HCT116 (cell line): Measurements from ENCODE around the gene RCC1. TPM values are rescaled to one million over a fixed set of nuclear protein-coding genes. Genes with fewer than 3 reads are reported as not detected.

Source experiments
- ATAC-seq: fragments of 200-7000 bp; cut with Tn5 transposase; 2 replicates; pipeline ENCODE4 v1.9.1; 2020; ENCODE audit warnings: mild to moderate bottlenecking, moderate library complexity
- BruUV-seq: library from RNA; stranded (reverse); fragments of 400-500 nt; replicated peaks from 2 replicates; lab custom pipeline; 2021; lab: Mats Ljungman, UMichigan
- CTCF ChIA-PET: fragments of 300-600 bp; sonication (Branson Sonifier 250); formaldehyde crosslinking; loops from one replicate; lab custom pipeline; 2021; ENCODE audit warnings: antibody characterized with exemption; lab: Charles Lee
- POLR2A ChIA-PET: fragments of 300-600, 350-600 bp; sonication (Branson Sonifier 250); formaldehyde crosslinking; loops from one replicate; lab custom pipeline; 2021; ENCODE audit warnings: antibody characterized with exemption; lab: Charles Lee
- RAD21 ChIA-PET, 2 experiments: fragments of 300-600 bp; sonication (Branson Sonifier 250); formaldehyde crosslinking; loops; one replicate each; lab custom pipeline; 2023; ENCODE audit warnings: low total read pairs in 2 of 2; ENCODE audit not compliant: uncharacterized antibody in 2 of 2, unreplicated experiment in 2 of 2, low non-redundant PET in 1 of 2; lab: Charles Lee
- DNase-seq: peaks from one replicate; pipeline ENCODE4 v3.0.0-alpha.2; 2010; ENCODE audit warnings: low read depth, low spot score
- H2AFZ ChIP-seq: fragments of 200-600 bp; shearing (Covaris generic), sonication (generic); 2 replicates; pipeline ENCODE4 v1.6.1; 2017; ENCODE audit warnings: low read depth, mixed run types, mixed read lengths, antibody characterized with exemption, low read length; ENCODE audit not compliant: poor library complexity, severe bottlenecking
- H3K27ac ChIP-seq: 2 replicates; pipeline ENCODE4 v1.5.1; 2012; ENCODE audit warnings: low read depth, low read length
- H3K27me3 ChIP-seq: fragments of 200-600 bp; sonication (generic); 2 replicates; pipeline ENCODE4 v1.6.1; 2016; ENCODE audit warnings: mixed run types, low read length, mixed read lengths; ENCODE audit not compliant: insufficient read depth
- H3K36me3 ChIP-seq, 2 experiments: fragments of 200-500 bp in 1 of 2; fragments of 200-600 bp in 1 of 2; sonication (Bioruptor generic) in 1 of 2; sonication (generic) in 1 of 2; 2 replicates each; pipeline versions ENCODE4 v1.5.1 to v1.6.1; 2014 to 2016; ENCODE audit warnings: low read length in 2 of 2, inconsistent platforms in 1 of 2, mixed read lengths in 1 of 2, mixed run types in 1 of 2; ENCODE audit not compliant: insufficient read depth in 2 of 2, control insufficient read depth in 1 of 2
- H3K4me1 ChIP-seq, 2 experiments: fragments of 200-600 bp in 1 of 2; sonication (generic) in 1 of 2; 2 replicates each; pipeline versions ENCODE4 v1.5.1 to v1.6.1; 2012 to 2017; ENCODE audit warnings: low read length in 2 of 2, inconsistent platforms in 1 of 2, mild to moderate bottlenecking in 1 of 2, mixed read lengths in 1 of 2, mixed run types in 1 of 2, moderate library complexity in 1 of 2; ENCODE audit not compliant: insufficient read depth in 2 of 2, control insufficient read depth in 1 of 2
- H3K4me2 ChIP-seq: fragments of 200-600 bp; sonication (generic); 2 replicates; pipeline ENCODE4 v1.6.1; 2017; ENCODE audit warnings: mixed run types, low read length, mixed read lengths
- H3K4me3 ChIP-seq, 2 experiments: fragments of 200-600 bp in 1 of 2; sonication (generic) in 1 of 2; replicated peaks in 1 of 2; 2 replicates each; pipeline ENCODE4 v1.5.1; 2011 to 2016; ENCODE audit warnings: low read length in 2 of 2, control low read depth in 1 of 2, low read depth in 1 of 2, mild to moderate bottlenecking in 1 of 2, mixed read lengths in 1 of 2, mixed run types in 1 of 2
- H3K79me2 ChIP-seq: fragments of 200-600 bp; sonication (generic); 2 replicates; pipeline ENCODE4 v1.6.1; 2017; ENCODE audit warnings: mild to moderate bottlenecking, mixed run types, low read length, moderate library complexity, mixed read lengths; ENCODE audit not compliant: insufficient read depth
- H3K9ac ChIP-seq: fragments of 200-600 bp; sonication (generic); 2 replicates; pipeline ENCODE4 v1.6.1; 2016; ENCODE audit warnings: low read length, mixed read lengths
- H3K9me2 ChIP-seq: fragments of 200-600 bp; sonication (generic), shearing (Covaris generic); 2 replicates; pipeline ENCODE4 v1.6.1; 2017; ENCODE audit warnings: mixed run types, mild to moderate bottlenecking, moderate library complexity; ENCODE audit not compliant: insufficient read depth
- H3K9me3 ChIP-seq, 2 experiments: fragments of 200-500 bp in 1 of 2; fragments of 200-600 bp in 1 of 2; sonication (Bioruptor generic) in 1 of 2; sonication (generic) in 1 of 2; 2 replicates each; pipeline ENCODE4 v1.6.1; 2014 to 2017; ENCODE audit warnings: low read length in 2 of 2, mixed read lengths in 2 of 2, inconsistent platforms in 1 of 2, low read depth in 1 of 2, mild to moderate bottlenecking in 1 of 2, mixed run types in 1 of 2, moderate library complexity in 1 of 2; ENCODE audit not compliant: control insufficient read depth in 1 of 2, insufficient read depth in 1 of 2
- H4K20me1 ChIP-seq: fragments of 200-600 bp; sonication (generic), shearing (Covaris generic); 2 replicates; pipeline ENCODE4 v1.6.1; 2017; ENCODE audit warnings: mixed run types, mild to moderate bottlenecking, moderate library complexity; ENCODE audit not compliant: insufficient read depth
- CEBPB ChIP-seq: IDR thresholded peaks from 2 replicates; pipeline ENCODE4 v1.6.1; 2012; ENCODE audit warnings: low read depth
- EZH2 ChIP-seq: fragments of 200-600 bp; sonication (generic); IDR thresholded peaks from 2 replicates; pipeline ENCODE4 v1.6.1; 2017; ENCODE audit warnings: antibody characterized with exemption, mixed run types
- EZH2phosphoT487 ChIP-seq: fragments of 200-600 bp; IDR thresholded peaks from 2 replicates; pipeline ENCODE4 v1.6.1; 2018; ENCODE audit warnings: antibody characterized with exemption, borderline replicate concordance
- FOSL1 ChIP-seq: IDR thresholded peaks from 2 replicates; pipeline ENCODE4 v1.6.1; 2012; ENCODE audit warnings: low read depth
- POLR2A ChIP-seq: IDR thresholded peaks from 2 replicates; pipeline ENCODE4 v1.7.0; 2011; ENCODE audit warnings: borderline replicate concordance; ENCODE audit not compliant: insufficient read depth, insufficient read length; ENCODE audit errors: extremely low read depth
- RAD21 ChIP-seq: IDR thresholded peaks from 2 replicates; pipeline ENCODE4 v1.6.1; 2012; ENCODE audit warnings: low read depth, mild to moderate bottlenecking
- SIN3A ChIP-seq: IDR thresholded peaks from 2 replicates; pipeline ENCODE4 v1.6.1; 2012; ENCODE audit warnings: low read depth
- SRF ChIP-seq: IDR thresholded peaks from 2 replicates; pipeline ENCODE4 v1.6.1; 2012; ENCODE audit warnings: low read depth
- TCF7L2 ChIP-seq: IDR thresholded peaks from 2 replicates; pipeline ENCODE4 v1.7.0; 2011; ENCODE audit warnings: borderline replicate concordance, inconsistent platforms; ENCODE audit not compliant: insufficient read depth, insufficient read length; ENCODE audit errors: extremely low read depth
- ZNF274 ChIP-seq: fragments of 200-500 bp; sonication (Bioruptor generic); IDR thresholded peaks from 2 replicates; pipeline ENCODE4 v1.6.1; 2014; ENCODE audit warnings: mild to moderate bottlenecking, low read depth, low read length, inconsistent platforms
- intact Hi-C: fragments of 100-400 bp; cut with micrococcal nuclease; formaldehyde crosslinking; loops from 2 replicates; pipeline ENCODE4 v1.10.0; 2022
- total RNA-seq: library from RNA; stranded (reverse); gene quantifications from one replicate; pipeline ENCODE4 v1.2.1, GENCODE V29; 2021; ENCODE audit not compliant: unreplicated experiment
- TF ChIP-seq, protein P1 (sequence below): IDR thresholded peaks from 2 replicates; pipeline ENCODE4 v1.6.1; 2011; ENCODE audit warnings: mild to moderate bottlenecking, low read length, moderate library complexity; ENCODE audit not compliant: insufficient replicate concordance; ENCODE audit errors: extremely low read depth
- TF ChIP-seq, protein P2 (sequence below): IDR thresholded peaks from 2 replicates; pipeline ENCODE4 v1.6.1; 2012
- TF ChIP-seq, protein P3 (sequence below), 3 experiments: fragments of 200-600 bp in 1 of 3; sonication (generic) in 1 of 3; IDR thresholded peaks in 2 of 3; conservative IDR thresholded peaks in 1 of 3; 2 replicates each; pipeline ENCODE4 v1.5.1; 2012 to 2017; ENCODE audit warnings: low read depth in 2 of 3, low read length in 2 of 3, antibody characterized with exemption in 1 of 3, borderline replicate concordance in 1 of 3, control low read depth in 1 of 3, mild to moderate bottlenecking in 1 of 3, mixed read lengths in 1 of 3, mixed run types in 1 of 3, moderate library complexity in 1 of 3; ENCODE audit not compliant: insufficient read depth in 1 of 3
- TF ChIP-seq, protein P4 (sequence below): IDR thresholded peaks from 2 replicates; pipeline ENCODE4 v1.6.1; 2012; ENCODE audit warnings: low read depth

Gene RCC1
- total RNA-seq, 1 experiment from 2014 or later, result 124 TPM

DNA sequence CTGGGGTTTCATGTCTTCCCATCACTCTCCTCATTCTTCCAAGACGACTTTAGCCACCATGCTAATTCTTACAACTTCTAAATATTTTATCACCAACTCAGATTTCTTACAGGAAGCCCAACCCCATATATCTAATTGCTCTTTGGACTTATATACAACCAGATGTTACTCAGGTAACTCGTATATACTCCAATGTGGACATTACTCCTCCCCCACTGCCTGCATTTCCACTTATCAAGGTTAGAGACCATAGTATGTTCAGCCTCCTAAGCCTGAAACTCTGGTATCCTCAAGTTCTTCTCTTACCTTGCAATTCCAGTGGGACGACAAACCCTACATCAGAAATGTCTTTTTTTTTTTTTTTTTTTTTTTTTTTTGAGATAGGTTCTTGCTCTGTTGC is 2.7 kb upstream of the RCC1 start:
- ChIA-PET CTCF (no interaction called here), RAD21 (no interaction called here), POLR2A (interaction anchor here (0.7 kb wide), 2 partner anchors 9 to 412 kb away, joined by 3 to 4 read pairs; no protein-coding TSS in a partner anchor)
- TF ChIP-seq EZH2phosphoT487 (no peak), EZH2 (no peak), POLR2A (no peak), ZNF274 (no peak), CEBPB (no peak), RAD21 (no peak), FOSL1 (no peak), TCF7L2 (no peak), SRF (no peak), SIN3A (no peak)
- TF ChIP-seq, protein P1, sequence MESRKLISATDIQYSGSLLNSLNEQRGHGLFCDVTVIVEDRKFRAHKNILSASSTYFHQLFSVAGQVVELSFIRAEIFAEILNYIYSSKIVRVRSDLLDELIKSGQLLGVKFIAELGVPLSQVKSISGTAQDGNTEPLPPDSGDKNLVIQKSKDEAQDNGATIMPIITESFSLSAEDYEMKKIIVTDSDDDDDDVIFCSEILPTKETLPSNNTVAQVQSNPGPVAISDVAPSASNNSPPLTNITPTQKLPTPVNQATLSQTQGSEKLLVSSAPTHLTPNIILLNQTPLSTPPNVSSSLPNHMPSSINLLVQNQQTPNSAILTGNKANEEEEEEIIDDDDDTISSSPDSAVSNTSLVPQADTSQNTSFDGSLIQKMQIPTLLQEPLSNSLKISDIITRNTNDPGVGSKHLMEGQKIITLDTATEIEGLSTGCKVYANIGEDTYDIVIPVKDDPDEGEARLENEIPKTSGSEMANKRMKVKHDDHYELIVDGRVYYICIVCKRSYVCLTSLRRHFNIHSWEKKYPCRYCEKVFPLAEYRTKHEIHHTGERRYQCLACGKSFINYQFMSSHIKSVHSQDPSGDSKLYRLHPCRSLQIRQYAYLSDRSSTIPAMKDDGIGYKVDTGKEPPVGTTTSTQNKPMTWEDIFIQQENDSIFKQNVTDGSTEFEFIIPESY, result no peak
- TF ChIP-seq, protein P2, sequence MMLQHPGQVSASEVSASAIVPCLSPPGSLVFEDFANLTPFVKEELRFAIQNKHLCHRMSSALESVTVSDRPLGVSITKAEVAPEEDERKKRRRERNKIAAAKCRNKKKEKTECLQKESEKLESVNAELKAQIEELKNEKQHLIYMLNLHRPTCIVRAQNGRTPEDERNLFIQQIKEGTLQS, result no peak
- TF ChIP-seq, protein P3, sequence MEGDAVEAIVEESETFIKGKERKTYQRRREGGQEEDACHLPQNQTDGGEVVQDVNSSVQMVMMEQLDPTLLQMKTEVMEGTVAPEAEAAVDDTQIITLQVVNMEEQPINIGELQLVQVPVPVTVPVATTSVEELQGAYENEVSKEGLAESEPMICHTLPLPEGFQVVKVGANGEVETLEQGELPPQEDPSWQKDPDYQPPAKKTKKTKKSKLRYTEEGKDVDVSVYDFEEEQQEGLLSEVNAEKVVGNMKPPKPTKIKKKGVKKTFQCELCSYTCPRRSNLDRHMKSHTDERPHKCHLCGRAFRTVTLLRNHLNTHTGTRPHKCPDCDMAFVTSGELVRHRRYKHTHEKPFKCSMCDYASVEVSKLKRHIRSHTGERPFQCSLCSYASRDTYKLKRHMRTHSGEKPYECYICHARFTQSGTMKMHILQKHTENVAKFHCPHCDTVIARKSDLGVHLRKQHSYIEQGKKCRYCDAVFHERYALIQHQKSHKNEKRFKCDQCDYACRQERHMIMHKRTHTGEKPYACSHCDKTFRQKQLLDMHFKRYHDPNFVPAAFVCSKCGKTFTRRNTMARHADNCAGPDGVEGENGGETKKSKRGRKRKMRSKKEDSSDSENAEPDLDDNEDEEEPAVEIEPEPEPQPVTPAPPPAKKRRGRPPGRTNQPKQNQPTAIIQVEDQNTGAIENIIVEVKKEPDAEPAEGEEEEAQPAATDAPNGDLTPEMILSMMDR (IDR thresholded peaks at IDR 0.05 in 2 of 3, conservative IDR thresholded peaks at IDR 0.05 in 1 of 3; ENCODE audit: borderline replicate concordance in 1 of 3, insufficient read depth in 1 of 3, low read depth in 2 of 3, low read length in 2 of 3), result no peak
- TF ChIP-seq, protein P4, sequence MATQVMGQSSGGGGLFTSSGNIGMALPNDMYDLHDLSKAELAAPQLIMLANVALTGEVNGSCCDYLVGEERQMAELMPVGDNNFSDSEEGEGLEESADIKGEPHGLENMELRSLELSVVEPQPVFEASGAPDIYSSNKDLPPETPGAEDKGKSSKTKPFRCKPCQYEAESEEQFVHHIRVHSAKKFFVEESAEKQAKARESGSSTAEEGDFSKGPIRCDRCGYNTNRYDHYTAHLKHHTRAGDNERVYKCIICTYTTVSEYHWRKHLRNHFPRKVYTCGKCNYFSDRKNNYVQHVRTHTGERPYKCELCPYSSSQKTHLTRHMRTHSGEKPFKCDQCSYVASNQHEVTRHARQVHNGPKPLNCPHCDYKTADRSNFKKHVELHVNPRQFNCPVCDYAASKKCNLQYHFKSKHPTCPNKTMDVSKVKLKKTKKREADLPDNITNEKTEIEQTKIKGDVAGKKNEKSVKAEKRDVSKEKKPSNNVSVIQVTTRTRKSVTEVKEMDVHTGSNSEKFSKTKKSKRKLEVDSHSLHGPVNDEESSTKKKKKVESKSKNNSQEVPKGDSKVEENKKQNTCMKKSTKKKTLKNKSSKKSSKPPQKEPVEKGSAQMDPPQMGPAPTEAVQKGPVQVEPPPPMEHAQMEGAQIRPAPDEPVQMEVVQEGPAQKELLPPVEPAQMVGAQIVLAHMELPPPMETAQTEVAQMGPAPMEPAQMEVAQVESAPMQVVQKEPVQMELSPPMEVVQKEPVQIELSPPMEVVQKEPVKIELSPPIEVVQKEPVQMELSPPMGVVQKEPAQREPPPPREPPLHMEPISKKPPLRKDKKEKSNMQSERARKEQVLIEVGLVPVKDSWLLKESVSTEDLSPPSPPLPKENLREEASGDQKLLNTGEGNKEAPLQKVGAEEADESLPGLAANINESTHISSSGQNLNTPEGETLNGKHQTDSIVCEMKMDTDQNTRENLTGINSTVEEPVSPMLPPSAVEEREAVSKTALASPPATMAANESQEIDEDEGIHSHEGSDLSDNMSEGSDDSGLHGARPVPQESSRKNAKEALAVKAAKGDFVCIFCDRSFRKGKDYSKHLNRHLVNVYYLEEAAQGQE, result no peak
- H3K9me3 ChIP-seq, result no peaks in the 10 kb centered on the region
- H3K9ac ChIP-seq, result no peak overlapping the region
- no TSS peak for BruUV-seq
- H3K4me3 ChIP-seq, result no peak overlapping the region
- peaks cover 10 to 25% of the 10 kb centered on the region in 2 experiments for H3K36me3 ChIP-seq
- H3K4me2 ChIP-seq, result peak overlapping the region; percentile 13; the same call in 1 of the 2 replicates
- ATAC-seq, result no peak
- H3K27ac ChIP-seq, result no peak overlapping the region
- no peaks in the 10 kb centered on the region for H3K9me2 ChIP-seq
- H4K20me1 ChIP-seq, result no peaks in the 10 kb centered on the region
- no peak for DNase-seq
- peaks cover 28 to 62% of the 10 kb centered on the region in 2 experiments for H3K4me1 ChIP-seq
- no peak overlapping the region for H2AFZ ChIP-seq
- intact Hi-C loops, result no loop called here
- no peaks in the 10 kb centered on the region for H3K27me3 ChIP-seq
- H3K79me2 ChIP-seq, result peaks cover 41% of the 10 kb centered on the region
